Rectal smooth muscle tissue (tissue), 1 donor: ENCODE measurements around the gene CLDN20.

Experiments
- H3K27ac ChIP-seq: one replicate; pipeline ENCODE4 v1.7.0; 2013; ENCODE audit warnings: low read depth, low read length, inconsistent platforms
- H3K27me3 ChIP-seq: one replicate; pipeline ENCODE4 v1.7.0; 2013; ENCODE audit warnings: low read length; ENCODE audit not compliant: control insufficient read depth, insufficient read depth
- H3K36me3 ChIP-seq: one replicate; pipeline ENCODE4 v1.7.0; 2013; ENCODE audit warnings: low read length; ENCODE audit not compliant: control insufficient read depth, insufficient read depth
- H3K4me1 ChIP-seq: one replicate; pipeline ENCODE4 v1.7.0; 2013; ENCODE audit warnings: low read length; ENCODE audit not compliant: control insufficient read depth, insufficient read depth
- H3K4me3 ChIP-seq: one replicate; pipeline ENCODE4 v1.7.0; 2013; ENCODE audit warnings: low read length
- H3K9ac ChIP-seq: one replicate; pipeline ENCODE4 v1.7.0; 2013; ENCODE audit warnings: low read length

The CLDN20 gene

DNA sequence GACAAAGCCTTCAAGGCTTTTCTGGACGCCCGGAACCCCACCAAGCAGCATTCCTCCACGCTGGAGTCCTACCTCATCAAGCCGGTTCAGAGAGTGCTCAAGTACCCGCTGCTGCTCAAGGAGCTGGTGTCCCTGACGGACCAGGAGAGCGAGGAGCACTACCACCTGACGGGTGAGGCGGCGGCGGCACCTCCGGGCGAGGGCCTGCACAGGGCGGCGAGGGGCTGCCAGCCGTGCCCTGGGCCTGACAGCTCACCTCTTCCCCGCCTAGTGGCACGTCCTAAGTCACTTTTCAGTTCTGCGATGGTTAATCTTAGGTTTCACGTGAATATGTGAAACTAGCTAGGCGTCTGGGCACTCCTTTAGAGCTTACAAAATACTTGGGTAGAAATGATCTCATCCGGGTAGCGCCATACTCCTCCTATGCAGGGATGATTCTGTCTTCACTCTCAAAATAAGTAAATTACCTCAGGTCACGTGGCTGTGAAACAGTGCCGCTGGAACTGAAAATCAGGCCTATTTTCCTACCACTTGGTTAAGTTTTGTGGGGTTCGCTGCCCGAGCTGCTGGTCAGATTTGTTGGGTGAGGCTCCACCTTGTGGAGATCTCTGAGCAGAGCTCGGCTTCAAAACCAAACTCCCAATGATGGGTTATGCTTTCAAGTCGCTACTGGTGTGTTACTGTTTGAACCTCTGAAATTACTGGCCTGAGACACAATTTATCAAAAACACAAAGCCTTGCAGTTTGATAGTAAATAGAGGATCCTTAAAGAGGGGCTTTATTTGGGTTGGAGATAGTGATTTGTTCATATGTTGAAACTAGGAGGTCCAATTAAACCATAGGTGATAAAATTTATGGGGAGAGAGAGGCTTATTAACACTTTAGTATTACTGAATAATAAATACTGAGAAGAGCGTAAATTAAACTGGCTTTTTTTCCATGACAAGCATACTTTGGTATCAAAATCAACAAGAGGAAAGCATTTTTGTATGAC is 15.5 kb upstream of the CLDN20 start:
- peaks cover 7% of the 10 kb centered on the region for H3K36me3 ChIP-seq
- peak overlapping the region; percentile 64 for H3K27ac ChIP-seq
- no peak overlapping the region for H3K9ac ChIP-seq
- H3K4me1 ChIP-seq, result peaks cover 6% of the 10 kb centered on the region
- H3K4me3 ChIP-seq, result no peak overlapping the region
- H3K27me3 ChIP-seq, result no peaks in the 10 kb centered on the region

GRCh38 chr6:155250701-155251381 is 13.0 kb upstream of the CLDN20 start:
- peaks cover 14% of the 10 kb centered on the region for H3K36me3 ChIP-seq

DNA sequence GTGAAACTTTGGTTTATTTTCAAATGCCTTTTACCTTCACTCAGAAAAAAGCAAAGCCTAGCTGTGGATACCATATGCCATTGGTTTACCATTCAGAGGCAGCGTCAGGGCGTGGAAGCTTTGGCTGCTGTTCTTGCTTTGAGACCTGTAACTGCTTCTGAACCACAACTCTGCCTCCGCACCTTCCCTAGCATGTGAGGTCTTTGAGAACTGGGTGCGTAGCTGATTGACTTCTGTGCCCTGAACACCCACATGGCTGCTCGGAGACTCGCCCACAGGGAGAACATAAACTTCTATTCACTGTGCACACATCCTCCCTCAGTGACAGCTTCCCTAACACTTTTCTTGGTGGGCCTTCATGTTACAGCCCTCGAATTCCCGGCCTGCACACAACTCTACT is 11.2 kb upstream of the CLDN20 start:
- peaks cover 14% of the 10 kb centered on the region for H3K36me3 ChIP-seq
- H3K9ac ChIP-seq, result no peak overlapping the region
- H3K4me3 ChIP-seq, result no peak overlapping the region
- no peaks in the 10 kb centered on the region for H3K27me3 ChIP-seq
- H3K27ac ChIP-seq, result no peak overlapping the region
- peaks cover 6% of the 10 kb centered on the region for H3K4me1 ChIP-seq

More at GRCh38 chr6:155250701-155251381, 13.0 kb upstream of the CLDN20 start:
- Histone ChIP-seq H3K9ac (no peak overlapping the region), H3K4me3 (no peak overlapping the region), H3K4me1 (peaks cover 6% of the 10 kb centered on the region), H3K27me3 (no peaks in the 10 kb centered on the region), H3K27ac (no peak overlapping the region)

DNA sequence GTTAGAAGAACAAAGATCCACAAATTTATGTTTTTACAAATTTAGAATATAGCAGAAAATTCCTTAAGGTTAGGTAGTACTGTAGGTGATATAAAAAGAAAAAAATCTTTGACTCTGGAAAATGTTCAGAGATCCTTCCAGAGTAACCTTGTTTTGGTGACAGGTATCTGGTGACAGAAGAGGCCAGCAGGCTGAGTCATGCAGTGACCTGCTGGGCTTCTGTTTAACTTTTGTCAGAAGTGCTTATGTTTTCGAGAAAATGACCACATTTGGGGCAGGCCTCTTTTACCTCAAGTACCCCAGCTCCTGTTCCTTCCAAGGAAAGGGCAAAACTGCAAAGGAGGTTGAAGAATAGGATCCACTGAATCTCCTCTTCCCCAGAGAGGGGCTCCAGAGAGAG is 10.5 kb upstream of the CLDN20 start:
- H3K27ac ChIP-seq, result no peak overlapping the region
- no peak overlapping the region for H3K9ac ChIP-seq
- H3K4me1 ChIP-seq, result peaks cover under 1% of the 10 kb centered on the region
- H3K36me3 ChIP-seq, result peaks cover 14% of the 10 kb centered on the region
- no peak overlapping the region for H3K4me3 ChIP-seq
- H3K27me3 ChIP-seq, result no peaks in the 10 kb centered on the region

DNA sequence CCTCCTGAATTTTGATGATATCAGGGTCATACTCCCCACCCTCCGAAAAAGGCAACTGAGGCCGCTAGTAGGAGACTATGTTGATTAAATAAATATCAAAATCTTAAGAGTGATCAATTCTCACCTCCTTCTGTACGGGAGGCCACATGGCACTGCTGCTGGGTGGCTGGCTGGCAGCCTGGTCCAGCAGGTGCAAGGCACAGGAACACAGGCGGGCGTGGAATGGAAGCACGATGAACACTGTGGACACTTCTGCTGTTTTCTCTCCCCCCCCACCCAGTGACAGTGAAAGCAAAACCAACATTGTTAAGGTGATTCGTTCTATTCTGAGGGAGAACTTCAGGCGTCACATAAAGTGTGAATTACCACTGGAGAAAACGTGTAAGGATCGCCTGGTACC is 9.7 kb upstream of the CLDN20 start:
- Histone ChIP-seq H3K27ac (no peak overlapping the region), H3K4me1 (no peaks in the 10 kb centered on the region), H3K36me3 (peaks cover 14% of the 10 kb centered on the region), H3K27me3 (no peaks in the 10 kb centered on the region), H3K9ac (no peak overlapping the region), H3K4me3 (no peak overlapping the region)

- H3K36me3 ChIP-seq, result peaks cover 8% of the 10 kb centered on the region
- H3K27ac ChIP-seq, result no peak overlapping the region
- no peaks in the 10 kb centered on the region for H3K4me1 ChIP-seq
- no peak overlapping the region for H3K4me3 ChIP-seq
- no peaks in the 10 kb centered on the region for H3K27me3 ChIP-seq
- no peak overlapping the region for H3K9ac ChIP-seq
Observed at GRCh38 chr6:155256122-155256795, 7.6 kb upstream of the CLDN20 start.

GRCh38 chr6:155257796-155258195 is 6.0 kb upstream of the CLDN20 start:
- Histone ChIP-seq H3K27me3 (no peaks in the 10 kb centered on the region), H3K4me1 (no peaks in the 10 kb centered on the region), H3K36me3 (peaks cover 8% of the 10 kb centered on the region), H3K27ac (no peak overlapping the region), H3K4me3 (no peak overlapping the region), H3K9ac (no peak overlapping the region)

- H3K4me1 ChIP-seq, result peaks cover 4% of the 10 kb centered on the region
- H3K36me3 ChIP-seq, result peaks cover 8% of the 10 kb centered on the region
- no peak overlapping the region for H3K4me3 ChIP-seq
- no peaks in the 10 kb centered on the region for H3K27me3 ChIP-seq
- H3K27ac ChIP-seq, result no peak overlapping the region
- no peak overlapping the region for H3K9ac ChIP-seq
Observed at GRCh38 chr6:155259204-155259603, 4.6 kb upstream of the CLDN20 start.

- Histone ChIP-seq H3K4me3 (no peak overlapping the region), H3K4me1 (peaks cover 6% of the 10 kb centered on the region), H3K36me3 (peaks cover 4% of the 10 kb centered on the region), H3K9ac (no peak overlapping the region), H3K27me3 (no peaks in the 10 kb centered on the region), H3K27ac (no peak overlapping the region)
Observed at GRCh38 chr6:155259897-155260296, 3.9 kb upstream of the CLDN20 start.

- H3K4me1 ChIP-seq, result peaks cover 6% of the 10 kb centered on the region
- no peaks in the 10 kb centered on the region for H3K27me3 ChIP-seq
- no peak overlapping the region for H3K27ac ChIP-seq
- H3K4me3 ChIP-seq, result no peak overlapping the region
- no peaks in the 10 kb centered on the region for H3K36me3 ChIP-seq
- no peak overlapping the region for H3K9ac ChIP-seq
Observed at GRCh38 chr6:155260686-155261085, 3.1 kb upstream of the CLDN20 start.

DNA sequence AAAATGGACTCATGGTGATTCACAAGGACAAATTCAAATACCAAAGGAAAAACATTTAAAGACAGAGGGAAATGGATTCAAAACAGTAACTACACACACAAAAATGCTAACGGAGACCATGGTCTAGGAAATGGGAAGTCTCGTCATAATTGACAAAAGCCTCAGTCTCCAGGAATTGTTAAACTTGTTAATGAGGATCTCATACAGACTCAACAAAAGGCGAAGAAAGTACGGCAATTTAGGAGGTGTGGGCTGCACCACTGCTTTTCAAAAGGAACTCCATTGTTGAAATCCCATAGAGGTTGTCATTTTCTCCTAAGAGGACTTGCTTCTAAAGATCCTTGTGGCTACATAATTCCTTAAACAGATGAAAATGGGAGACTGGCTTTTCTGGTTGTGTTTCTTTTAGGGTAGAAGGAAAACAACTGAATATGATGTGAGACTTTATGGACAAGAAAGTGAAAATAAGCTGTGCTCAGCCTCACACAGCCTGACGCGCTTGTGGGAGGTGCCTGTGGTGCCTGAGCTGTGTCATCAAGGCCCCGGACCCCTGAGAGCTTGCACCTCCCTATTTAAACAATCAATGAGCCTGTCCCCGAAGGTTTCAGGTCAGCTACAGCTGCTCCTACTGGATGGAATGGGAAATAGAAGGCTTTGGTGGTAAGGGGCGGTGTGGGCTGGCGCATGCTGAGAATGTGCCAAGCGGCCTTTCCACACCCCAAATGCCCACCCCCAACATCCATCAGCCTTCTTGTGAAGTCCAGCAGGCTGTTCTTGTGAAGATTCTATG is 2.5 kb upstream of the CLDN20 start:
- Histone ChIP-seq H3K9ac (no peak overlapping the region), H3K4me3 (no peak overlapping the region), H3K27me3 (no peaks in the 10 kb centered on the region), H3K27ac (no peak overlapping the region), H3K4me1 (peaks cover 6% of the 10 kb centered on the region), H3K36me3 (no peaks in the 10 kb centered on the region)

DNA sequence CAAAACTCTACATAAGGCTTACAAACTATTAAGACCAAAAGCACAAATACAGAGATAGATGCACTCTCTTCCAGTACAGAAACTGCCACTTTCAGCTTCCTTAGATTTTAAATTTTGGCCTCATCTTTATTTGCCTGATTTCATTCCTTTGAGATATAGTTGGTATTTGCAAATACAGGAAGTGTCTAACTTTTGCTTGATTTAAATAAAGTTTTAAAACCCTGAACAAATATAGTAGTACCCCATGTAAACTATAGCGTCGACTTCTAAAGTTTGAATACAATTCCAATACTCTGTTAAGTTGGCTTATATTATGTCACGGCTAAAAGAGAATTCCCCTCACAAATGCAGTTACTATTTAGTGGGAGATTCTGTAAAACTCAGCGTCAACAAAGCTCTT is 1.2 kb upstream of the CLDN20 start:
- Histone ChIP-seq H3K9ac (no peak overlapping the region), H3K4me3 (no peak overlapping the region), H3K27ac (no peak overlapping the region), H3K4me1 (peaks cover 6% of the 10 kb centered on the region), H3K36me3 (no peaks in the 10 kb centered on the region), H3K27me3 (no peaks in the 10 kb centered on the region)
